Parathyroid adenoma (tissue), 2 donors: ENCODE measurements around the gene COL18A1.

Source experiments
- H2AFZ ChIP-seq: fragments of 300-600 bp; sonication (generic); one replicate; pipeline ENCODE4 v1.7.0; 2017; ENCODE audit warnings: antibody characterized with exemption, mild to moderate bottlenecking
- H3K27ac ChIP-seq: fragments of 300-600 bp; sonication (generic); one replicate; pipeline ENCODE4 v1.7.0; 2017
- H3K27me3 ChIP-seq: fragments of 300-600 bp; sonication (generic); one replicate; pipeline ENCODE4 v1.7.0; 2017; ENCODE audit warnings: low read length; ENCODE audit not compliant: control insufficient read depth, insufficient read depth
- H3K36me3 ChIP-seq: fragments of 300-600 bp; sonication (generic); one replicate; pipeline ENCODE4 v1.7.0; 2017; ENCODE audit warnings: low read length; ENCODE audit not compliant: control insufficient read depth, insufficient read depth
- H3K4me1 ChIP-seq: fragments of 300-600 bp; sonication (generic); one replicate; pipeline ENCODE4 v1.7.0; 2017; ENCODE audit warnings: control low read depth
- H3K4me2 ChIP-seq: fragments of 300-600 bp; sonication (generic); one replicate; pipeline ENCODE4 v1.7.0; 2017; ENCODE audit warnings: low read length
- H3K4me3 ChIP-seq: fragments of 300-600 bp; sonication (generic); one replicate; pipeline ENCODE4 v1.7.0; 2017; ENCODE audit warnings: low read depth, low read length
- H3K79me2 ChIP-seq: fragments of 300-600 bp; sonication (generic); one replicate; pipeline ENCODE4 v1.7.0; 2017; ENCODE audit warnings: control low read depth
- H3K9ac ChIP-seq: fragments of 300-600 bp; sonication (generic); one replicate; pipeline ENCODE4 v1.7.0; 2017; ENCODE audit warnings: mild to moderate bottlenecking
- H3K9me3 ChIP-seq: fragments of 300-600 bp; sonication (generic); one replicate; pipeline ENCODE4 v1.7.0; 2017; ENCODE audit warnings: low read length; ENCODE audit not compliant: control insufficient read depth
- CTCF ChIP-seq: fragments of 300-600 bp; sonication (generic); IDR thresholded peaks from one replicate; pipeline ENCODE4 v1.7.0; 2017; ENCODE audit warnings: antibody characterized with exemption, mild to moderate bottlenecking
- donor health status: primary hyperparathyroidism.

COL18A1 gene

GRCh38 chr21:45443595-45444181, 38.7 kb downstream of the COL18A1 start:
- H3K4me3 ChIP-seq = no peak overlapping the region
- no peak overlapping the region for H2AFZ ChIP-seq
- H3K36me3 ChIP-seq = no peaks in the 10 kb centered on the region
- no peak overlapping the region for H3K4me2 ChIP-seq
- no peaks in the 10 kb centered on the region for H3K27me3 ChIP-seq
- peaks cover 4% of the 10 kb centered on the region for H3K4me1 ChIP-seq
- no peak overlapping the region for H3K27ac ChIP-seq
- no peaks in the 10 kb centered on the region for H3K9me3 ChIP-seq
- no peak overlapping the region for H3K9ac ChIP-seq
- no peaks in the 10 kb centered on the region for H3K79me2 ChIP-seq
- TF ChIP-seq CTCF = no peak

- Histone ChIP-seq H3K4me1 (no peaks in the 10 kb centered on the region), H3K27me3 (no peaks in the 10 kb centered on the region), H3K9me3 (no peaks in the 10 kb centered on the region), H3K79me2 (no peaks in the 10 kb centered on the region), H3K9ac (no peak overlapping the region), H3K4me3 (no peak overlapping the region), H3K27ac (no peak overlapping the region), H2AFZ (no peak overlapping the region), H3K4me2 (no peak overlapping the region), H3K36me3 (no peaks in the 10 kb centered on the region)
- no peak for TF ChIP-seq CTCF
Measured at GRCh38 chr21:45444385-45444784, 39.4 kb downstream of the COL18A1 start.

- no peak overlapping the region for H3K27ac ChIP-seq
- no peak overlapping the region for H3K4me2 ChIP-seq
Measured at GRCh38 chr21:45445369-45445768, 40.4 kb downstream of the COL18A1 start.

DNA sequence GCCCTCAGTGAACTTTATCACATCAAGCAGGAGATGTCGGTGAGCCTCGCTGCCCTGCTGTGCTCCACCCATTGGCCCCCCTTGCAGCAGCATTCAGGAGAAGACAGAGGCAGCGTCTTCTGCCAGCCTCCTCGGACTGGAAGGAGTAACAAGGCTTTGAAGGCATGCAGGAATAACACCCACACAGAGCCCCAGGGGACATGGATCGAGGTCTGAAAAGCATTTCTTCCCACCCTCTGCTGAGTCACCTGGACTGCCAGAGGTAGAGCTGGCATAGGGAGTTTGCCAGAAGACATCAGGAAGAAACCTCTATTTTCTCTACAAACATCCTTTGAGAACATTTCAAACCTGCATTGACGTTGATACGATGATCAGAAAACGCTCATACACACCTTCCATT, 42.9 kb downstream of the COL18A1 start:
- no peak overlapping the region for H3K4me3 ChIP-seq
- H3K27ac ChIP-seq = no peak overlapping the region
- H3K4me1 ChIP-seq = no peaks in the 10 kb centered on the region
- H3K36me3 ChIP-seq = no peaks in the 10 kb centered on the region
- no peak for TF ChIP-seq CTCF
- H2AFZ ChIP-seq = no peak overlapping the region
- H3K4me2 ChIP-seq = no peak overlapping the region
- H3K9ac ChIP-seq = no peak overlapping the region
- H3K27me3 ChIP-seq = no peaks in the 10 kb centered on the region
- H3K79me2 ChIP-seq = no peaks in the 10 kb centered on the region
- H3K9me3 ChIP-seq = no peaks in the 10 kb centered on the region

More at GRCh38 chr21:45445369-45445768, 40.4 kb downstream of the COL18A1 start:
- TF ChIP-seq CTCF = no peak
- no peak overlapping the region for H2AFZ ChIP-seq
- H3K36me3 ChIP-seq = no peaks in the 10 kb centered on the region
- no peak overlapping the region for H3K9ac ChIP-seq
- H3K4me1 ChIP-seq = no peaks in the 10 kb centered on the region
- no peaks in the 10 kb centered on the region for H3K27me3 ChIP-seq
- H3K9me3 ChIP-seq = no peaks in the 10 kb centered on the region
- H3K4me3 ChIP-seq = no peak overlapping the region
- no peaks in the 10 kb centered on the region for H3K79me2 ChIP-seq

DNA sequence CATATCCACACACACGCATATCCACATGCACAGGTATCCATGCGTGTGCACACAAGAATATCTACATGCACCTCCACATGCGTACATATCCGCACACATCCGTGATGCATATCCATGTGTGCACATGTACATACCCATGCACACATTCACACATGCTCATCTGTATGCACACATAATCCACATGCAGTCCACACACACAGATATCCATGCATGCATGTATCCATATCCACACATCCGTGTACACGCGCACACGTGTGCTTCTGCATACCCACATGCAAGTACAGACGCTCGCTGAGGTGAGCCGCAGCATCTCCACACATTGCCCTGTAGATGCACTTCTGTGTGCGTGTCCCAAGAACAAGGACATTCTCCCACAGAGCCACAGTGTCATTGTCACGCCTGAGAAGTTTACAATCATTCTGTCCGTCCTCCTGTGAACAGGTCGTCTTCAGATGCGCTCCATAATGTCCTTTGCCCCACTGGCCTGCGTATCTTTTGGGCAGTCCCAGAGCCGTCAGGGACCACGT, 43.4 kb downstream of the COL18A1 start:
- Histone ChIP-seq H3K27ac (no peak overlapping the region), H3K4me3 (no peak overlapping the region), H3K36me3 (no peaks in the 10 kb centered on the region), H3K27me3 (no peaks in the 10 kb centered on the region), H2AFZ (no peak overlapping the region), H3K9ac (no peak overlapping the region), H3K4me1 (no peaks in the 10 kb centered on the region), H3K4me2 (no peak overlapping the region), H3K79me2 (no peaks in the 10 kb centered on the region), H3K9me3 (no peaks in the 10 kb centered on the region)
- TF ChIP-seq CTCF = no peak
